Erythroblast (primary cell): ENCODE results near the gene NUDT3.

ENCODE experiments used
- GATA1 ChIP-seq: IDR thresholded peaks from 2 replicates; pipeline ENCODE4 v1.6.1; 2011; ENCODE audit warnings: low read depth, mild to moderate bottlenecking, control low read depth, low read length, moderate library complexity
- POLR2A ChIP-seq: IDR thresholded peaks from 2 replicates; pipeline ENCODE4 v1.6.1; 2011; ENCODE audit warnings: mild to moderate bottlenecking, low read length

DNA sequence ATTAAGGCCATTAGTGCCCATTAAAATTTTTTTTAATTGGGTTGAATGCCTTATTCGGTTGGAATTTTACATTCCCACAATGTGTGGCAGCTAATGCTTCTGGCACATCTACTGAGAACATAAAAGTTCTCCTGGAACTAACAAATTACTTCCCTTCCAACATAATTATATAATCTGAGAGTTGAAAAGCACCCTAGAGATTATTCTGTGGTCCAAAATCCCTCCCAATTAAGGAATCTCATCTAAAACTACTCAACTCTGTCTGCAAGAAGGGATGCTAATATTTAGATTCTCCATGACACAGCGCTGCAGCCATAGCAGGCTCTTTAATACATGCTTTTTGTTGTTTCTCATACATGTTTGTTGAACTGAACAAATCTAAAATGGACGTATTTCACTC lies 4.0 kb downstream of the NUDT3 start:
- TF ChIP-seq POLR2A = no peak
- no peak for TF ChIP-seq GATA1
